K562 treated with DMSO at 1 percent for 12 hours (cell line): ENCODE measurements around the gene KIF20B. TPM values are rescaled to one million over a fixed set of nuclear protein-coding genes. Genes with fewer than 3 reads are reported as not detected.

ENCODE experiments used
- total RNA-seq: library from RNA; unstranded; fragments of 300-600 nt; gene quantifications from 2 replicates; pipeline ENCODE4 v1.2.3, GENCODE V29; 2022; ENCODE audit not compliant: insufficient read depth

KIF20B gene, protein sequence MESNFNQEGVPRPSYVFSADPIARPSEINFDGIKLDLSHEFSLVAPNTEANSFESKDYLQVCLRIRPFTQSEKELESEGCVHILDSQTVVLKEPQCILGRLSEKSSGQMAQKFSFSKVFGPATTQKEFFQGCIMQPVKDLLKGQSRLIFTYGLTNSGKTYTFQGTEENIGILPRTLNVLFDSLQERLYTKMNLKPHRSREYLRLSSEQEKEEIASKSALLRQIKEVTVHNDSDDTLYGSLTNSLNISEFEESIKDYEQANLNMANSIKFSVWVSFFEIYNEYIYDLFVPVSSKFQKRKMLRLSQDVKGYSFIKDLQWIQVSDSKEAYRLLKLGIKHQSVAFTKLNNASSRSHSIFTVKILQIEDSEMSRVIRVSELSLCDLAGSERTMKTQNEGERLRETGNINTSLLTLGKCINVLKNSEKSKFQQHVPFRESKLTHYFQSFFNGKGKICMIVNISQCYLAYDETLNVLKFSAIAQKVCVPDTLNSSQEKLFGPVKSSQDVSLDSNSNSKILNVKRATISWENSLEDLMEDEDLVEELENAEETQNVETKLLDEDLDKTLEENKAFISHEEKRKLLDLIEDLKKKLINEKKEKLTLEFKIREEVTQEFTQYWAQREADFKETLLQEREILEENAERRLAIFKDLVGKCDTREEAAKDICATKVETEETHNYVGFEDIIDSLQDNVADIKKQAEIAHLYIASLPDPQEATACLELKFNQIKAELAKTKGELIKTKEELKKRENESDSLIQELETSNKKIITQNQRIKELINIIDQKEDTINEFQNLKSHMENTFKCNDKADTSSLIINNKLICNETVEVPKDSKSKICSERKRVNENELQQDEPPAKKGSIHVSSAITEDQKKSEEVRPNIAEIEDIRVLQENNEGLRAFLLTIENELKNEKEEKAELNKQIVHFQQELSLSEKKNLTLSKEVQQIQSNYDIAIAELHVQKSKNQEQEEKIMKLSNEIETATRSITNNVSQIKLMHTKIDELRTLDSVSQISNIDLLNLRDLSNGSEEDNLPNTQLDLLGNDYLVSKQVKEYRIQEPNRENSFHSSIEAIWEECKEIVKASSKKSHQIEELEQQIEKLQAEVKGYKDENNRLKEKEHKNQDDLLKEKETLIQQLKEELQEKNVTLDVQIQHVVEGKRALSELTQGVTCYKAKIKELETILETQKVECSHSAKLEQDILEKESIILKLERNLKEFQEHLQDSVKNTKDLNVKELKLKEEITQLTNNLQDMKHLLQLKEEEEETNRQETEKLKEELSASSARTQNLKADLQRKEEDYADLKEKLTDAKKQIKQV (N-terminal part only)
- 8.4 and 16.4 TPM in 2 replicates for total RNA-seq

GRCh38 chr10:89701242-89702120 lies at the start of gene KIF20B:
TSS of gene KIF20B (plus strand) at chr10:89701590. CDS start at chr10:89705295, 3,705 bp downstream.

Other genes with a start within 250 kb of the KIF20B start
- not detected in 2 replicates for gene SLC16A12, start 166.0 kb upstream of the KIF20B start, total RNA-seq
- gene PANK1, start 56.3 kb upstream of the KIF20B start, total RNA-seq: 3.2 and 4.3 TPM in 2 replicates